NCI-H2227 (cell line): ENCODE data around the gene PTPRQ.
A peak's percentile ranks its signal among the peaks of the same experiment; 100 is the strongest.
"Not testable (repeated sequence)": the region's sequence is repeated elsewhere in the genome, so short reads cannot be mapped to it uniquely, and the experiment has no call there.

Experiments used
- DNase-seq: peaks from one replicate; lab custom pipeline; 2025; ENCODE audit not compliant: unreplicated experiment; lab: John Stamatoyannopoulos, UW

The PTPRQ gene, protein sequence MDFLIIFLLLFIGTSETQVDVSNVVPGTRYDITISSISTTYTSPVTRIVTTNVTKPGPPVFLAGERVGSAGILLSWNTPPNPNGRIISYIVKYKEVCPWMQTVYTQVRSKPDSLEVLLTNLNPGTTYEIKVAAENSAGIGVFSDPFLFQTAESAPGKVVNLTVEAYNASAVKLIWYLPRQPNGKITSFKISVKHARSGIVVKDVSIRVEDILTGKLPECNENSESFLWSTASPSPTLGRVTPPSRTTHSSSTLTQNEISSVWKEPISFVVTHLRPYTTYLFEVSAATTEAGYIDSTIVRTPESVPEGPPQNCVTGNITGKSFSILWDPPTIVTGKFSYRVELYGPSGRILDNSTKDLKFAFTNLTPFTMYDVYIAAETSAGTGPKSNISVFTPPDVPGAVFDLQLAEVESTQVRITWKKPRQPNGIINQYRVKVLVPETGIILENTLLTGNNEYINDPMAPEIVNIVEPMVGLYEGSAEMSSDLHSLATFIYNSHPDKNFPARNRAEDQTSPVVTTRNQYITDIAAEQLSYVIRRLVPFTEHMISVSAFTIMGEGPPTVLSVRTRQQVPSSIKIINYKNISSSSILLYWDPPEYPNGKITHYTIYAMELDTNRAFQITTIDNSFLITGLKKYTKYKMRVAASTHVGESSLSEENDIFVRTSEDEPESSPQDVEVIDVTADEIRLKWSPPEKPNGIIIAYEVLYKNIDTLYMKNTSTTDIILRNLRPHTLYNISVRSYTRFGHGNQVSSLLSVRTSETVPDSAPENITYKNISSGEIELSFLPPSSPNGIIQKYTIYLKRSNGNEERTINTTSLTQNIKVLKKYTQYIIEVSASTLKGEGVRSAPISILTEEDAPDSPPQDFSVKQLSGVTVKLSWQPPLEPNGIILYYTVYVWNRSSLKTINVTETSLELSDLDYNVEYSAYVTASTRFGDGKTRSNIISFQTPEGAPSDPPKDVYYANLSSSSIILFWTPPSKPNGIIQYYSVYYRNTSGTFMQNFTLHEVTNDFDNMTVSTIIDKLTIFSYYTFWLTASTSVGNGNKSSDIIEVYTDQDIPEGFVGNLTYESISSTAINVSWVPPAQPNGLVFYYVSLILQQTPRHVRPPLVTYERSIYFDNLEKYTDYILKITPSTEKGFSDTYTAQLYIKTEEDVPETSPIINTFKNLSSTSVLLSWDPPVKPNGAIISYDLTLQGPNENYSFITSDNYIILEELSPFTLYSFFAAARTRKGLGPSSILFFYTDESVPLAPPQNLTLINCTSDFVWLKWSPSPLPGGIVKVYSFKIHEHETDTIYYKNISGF (N-terminal part only)

DNA sequence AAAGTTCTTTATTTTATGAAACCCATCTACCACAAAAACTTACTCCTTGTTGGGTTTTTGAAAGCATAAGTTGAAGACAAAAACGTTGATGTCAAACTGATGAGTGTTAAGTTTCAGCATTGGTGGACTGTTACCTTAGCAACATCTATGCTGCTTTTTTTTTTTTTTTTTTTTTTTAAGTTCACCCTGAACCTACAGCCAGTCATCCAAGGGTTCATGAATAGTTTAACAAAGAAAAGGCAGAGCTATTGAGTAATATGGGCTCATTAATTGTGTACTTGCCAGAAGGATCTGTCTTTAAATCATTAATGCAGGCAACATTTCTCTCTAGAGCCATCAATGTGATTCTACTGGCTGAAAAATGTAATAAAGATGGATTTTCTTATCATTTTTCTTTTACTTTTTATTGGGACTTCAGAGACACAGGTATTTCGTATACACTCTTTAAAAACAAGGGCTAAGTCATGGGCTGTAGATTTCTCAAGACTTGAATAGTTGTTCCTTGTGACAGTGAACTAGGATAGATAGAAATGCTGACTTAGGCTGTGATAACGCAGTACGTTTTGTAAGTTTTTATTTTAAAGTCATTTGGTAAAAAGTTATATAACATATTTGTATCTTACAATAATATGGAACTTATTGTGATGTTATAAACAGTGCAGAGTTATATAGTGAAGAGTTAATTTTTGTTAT is at the start of gene PTPRQ:
PTPRQ (plus strand) TSS at position 262 of the 693 bp plus-strand sequence; CDS start at position 373, 111 bp downstream.
- DNase-seq, result no peak

DNA sequence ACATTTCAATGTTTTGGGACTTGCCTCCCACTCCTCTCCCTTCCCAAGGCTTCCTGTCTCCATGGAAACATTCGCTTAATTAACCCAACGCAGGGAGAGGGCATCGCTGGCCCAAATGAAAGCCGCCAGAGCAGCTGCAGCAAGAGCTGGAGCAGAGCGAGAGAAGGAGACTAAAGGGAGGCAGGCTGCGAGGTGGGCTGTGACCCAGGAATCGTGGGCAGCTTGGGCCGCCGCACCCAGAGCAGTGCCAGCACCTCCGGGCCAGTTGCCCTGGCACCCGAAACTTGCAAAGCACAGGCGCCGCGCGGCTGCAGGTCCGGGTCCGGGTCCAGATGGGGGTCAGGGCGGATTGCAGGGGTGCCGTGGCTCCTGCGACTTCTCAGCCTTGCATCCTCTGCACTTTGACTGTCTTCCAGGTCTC is 43.5 kb upstream of the PTPRQ start:
- DNase-seq, result peak; percentile 58

DNA sequence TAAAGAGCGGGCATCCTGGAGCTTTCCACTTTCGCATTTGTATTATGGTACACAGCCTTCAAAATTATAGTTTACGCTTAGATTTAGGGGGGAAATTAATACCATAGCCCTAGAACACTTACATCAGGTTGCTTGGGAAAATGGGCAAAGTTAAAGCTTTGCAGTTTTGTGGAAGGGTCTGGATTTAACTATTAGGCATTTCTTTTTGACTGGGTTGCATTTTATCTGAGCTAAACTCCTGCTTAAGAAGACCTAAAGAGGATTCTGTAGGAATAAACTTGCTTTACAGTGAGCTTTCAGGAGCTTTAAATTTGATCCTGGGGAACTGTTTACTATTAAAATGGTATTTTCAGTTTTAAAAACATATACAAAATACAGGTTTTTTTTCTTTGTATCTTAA is 42.8 kb upstream of the PTPRQ start:
- DNase-seq, result peak; percentile 29

DNA sequence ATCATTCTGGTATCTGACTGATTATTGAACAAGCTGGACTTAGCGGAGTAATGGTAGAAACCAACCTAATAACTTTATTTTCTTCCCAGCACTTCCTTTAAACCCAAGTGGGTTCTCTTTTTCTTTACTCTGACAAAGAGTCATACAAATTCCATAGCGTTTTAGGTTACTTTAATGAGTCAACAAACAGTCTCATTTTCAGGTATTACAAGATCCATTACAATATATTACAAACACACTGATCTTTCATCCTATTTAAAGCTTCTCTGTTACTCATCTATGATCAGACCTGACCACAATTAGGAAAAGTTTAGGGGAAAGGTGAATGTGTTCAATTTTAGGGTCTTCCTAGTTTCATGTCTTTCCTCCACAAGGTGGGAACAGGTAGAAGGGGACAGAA is 39.4 kb upstream of the PTPRQ start:
- DNase-seq, result no peak

DNA sequence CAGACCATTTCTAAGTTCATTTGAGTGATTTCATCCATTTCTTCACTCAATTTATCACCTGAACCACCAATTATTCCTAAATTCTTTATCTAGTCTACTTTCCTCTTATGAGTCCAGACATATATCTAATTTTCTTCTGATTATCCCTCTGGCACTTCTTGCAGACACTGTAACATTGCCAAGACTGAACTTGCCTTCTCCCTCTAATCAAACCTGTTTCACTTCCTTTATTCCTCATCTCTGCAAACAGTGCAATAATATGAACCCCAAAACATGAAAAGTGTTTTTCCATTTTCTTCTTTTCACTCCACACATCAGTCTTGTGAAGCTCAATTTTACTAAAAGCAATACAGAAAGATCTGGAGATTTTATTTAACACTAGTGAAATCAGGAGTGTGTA is 37.8 kb upstream of the PTPRQ start:
- no peak for DNase-seq

DNA sequence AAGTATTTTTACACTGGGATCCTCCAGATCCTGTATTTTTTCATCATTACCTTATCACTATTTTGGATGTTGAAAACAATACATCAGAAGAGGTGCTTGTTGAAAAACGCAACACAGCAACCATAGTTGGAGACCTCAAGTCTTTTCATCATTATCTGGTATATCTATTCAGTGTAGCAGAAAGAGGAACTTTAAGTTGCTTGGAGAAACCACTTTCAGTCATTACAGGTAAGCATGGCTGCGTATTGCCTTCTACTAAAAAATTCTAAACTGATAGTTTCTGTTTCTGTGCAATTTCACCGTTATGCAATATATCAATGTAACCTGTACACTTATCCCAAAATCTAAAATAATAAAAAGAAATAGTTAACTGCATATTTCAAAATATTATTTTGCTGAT is 32.2 kb upstream of the PTPRQ start:
- no peak for DNase-seq

DNA sequence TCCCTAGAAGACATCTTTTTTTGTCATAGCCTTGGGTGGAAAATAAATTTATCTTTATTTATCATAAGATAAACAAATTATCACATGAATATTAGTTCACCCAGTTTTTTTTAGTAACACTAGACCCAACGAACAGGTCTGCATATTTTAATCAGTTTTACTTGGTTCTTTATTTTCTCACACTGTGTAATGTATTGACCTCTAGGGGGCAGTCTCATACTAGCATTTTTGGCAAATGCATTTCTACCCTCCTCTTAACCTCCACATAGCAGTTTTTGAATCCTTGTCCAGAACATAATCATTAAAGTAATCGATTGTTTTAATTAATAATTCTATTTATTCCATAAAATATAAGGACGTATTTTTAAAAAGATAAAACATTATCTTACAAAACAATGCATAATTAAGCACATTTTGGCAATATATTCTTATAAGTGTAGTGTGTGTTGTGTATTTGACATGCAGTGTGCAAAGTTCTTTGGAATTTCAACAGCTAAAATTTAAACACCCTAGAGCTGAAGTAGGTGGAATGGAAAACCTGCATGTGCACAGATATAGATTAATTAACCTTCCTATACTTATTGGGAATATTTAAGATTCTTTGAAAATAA is 31.6 kb upstream of the PTPRQ start:
- DNase-seq, result peak; percentile 68

DNA sequence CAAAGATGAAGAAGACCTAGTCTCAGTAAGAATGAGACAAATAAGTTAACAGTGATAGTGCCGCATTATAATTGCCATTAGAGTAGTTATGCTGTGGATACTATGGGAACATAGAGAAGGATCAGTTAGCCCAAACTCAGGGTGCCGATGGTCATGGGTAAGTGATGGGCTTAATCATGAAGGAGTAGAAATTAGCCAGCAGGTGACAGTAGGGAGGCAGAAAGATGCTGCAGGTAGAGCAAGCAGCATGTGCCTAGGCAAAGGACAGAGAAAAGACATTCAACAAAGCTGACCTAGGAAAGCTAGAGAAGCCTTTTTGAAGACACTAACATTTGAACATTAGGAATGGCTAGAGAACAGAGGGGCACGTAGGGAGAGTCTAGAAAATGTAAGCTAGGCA is 30.6 kb upstream of the PTPRQ start:
- DNase-seq, result no peak

DNA sequence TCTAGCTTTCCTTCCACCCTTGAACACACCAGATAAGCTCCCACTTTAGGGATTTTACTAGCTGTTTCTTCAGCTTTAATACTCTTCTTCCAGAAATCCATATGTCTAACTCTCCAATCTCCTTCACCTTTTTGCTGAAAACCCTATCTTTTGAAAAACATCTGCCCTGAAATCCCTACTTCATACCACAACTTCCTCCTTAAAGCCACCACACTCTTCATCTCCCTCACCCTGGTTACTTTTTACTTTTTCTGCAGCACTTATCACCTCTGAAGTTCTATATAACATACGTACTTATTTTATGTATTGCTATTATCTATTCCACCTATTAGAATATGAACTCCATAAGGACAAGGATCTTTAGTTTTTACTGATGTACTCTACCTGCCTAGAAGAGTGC is 28.6 kb upstream of the PTPRQ start:
- DNase-seq, result no peak

DNA sequence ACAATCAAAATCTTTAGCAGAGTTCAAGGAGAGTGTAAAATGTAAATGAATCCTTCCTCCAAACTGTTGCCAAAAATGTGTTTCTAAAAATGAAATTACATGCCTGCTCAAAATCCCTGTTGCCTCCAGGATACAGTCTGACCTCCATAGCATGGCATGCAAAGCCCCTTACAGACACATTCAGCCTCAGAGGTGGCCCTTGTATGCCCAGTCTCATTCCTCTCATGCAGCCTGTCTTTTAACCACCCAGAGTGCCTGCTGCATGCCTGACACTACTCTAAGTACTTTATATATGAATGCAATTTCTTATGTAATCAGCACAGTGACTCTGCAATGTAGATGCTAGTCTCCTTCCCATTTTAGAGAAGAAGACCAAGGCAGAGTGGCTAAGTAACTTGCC is 24.4 kb upstream of the PTPRQ start:
- no peak for DNase-seq

DNA sequence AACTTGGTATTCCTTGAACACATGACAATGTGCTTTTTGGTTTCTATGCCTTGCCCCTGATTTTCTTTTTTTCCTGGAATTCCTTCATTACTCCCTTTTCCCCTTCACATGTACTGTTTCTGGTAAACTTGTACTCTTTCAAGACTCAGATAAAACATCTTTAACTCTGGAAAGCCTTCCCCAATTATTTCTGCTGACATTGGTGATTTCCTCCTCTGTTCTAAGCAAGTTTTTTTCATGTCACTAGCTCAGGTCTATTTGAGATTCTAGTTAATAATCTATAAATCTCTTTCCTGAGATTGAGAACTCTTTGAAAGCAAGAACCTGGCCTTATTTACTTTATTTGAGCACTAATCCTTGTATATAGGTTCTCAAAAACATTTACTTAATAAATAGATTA is 24.0 kb upstream of the PTPRQ start:
- DNase-seq, result no peak

DNA sequence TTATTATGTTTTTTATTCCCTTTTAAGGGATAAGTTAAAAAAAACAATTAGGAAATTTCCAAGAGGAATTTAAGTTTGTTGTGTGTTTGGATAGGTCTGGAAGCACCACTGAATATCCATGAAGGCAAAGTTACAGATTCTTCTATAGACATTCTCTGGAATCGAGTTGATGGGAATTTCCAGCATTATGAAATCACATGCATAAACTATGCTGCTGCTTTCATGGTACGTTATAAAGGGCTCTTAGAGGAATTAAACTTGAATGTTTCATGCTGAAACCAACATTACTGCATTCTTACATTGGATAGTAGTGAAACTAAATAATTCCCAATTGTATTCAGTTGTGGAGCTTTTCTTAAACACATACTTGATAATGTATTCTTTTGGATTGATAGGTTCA is 21.5 kb upstream of the PTPRQ start:
- no peak for DNase-seq

DNA sequence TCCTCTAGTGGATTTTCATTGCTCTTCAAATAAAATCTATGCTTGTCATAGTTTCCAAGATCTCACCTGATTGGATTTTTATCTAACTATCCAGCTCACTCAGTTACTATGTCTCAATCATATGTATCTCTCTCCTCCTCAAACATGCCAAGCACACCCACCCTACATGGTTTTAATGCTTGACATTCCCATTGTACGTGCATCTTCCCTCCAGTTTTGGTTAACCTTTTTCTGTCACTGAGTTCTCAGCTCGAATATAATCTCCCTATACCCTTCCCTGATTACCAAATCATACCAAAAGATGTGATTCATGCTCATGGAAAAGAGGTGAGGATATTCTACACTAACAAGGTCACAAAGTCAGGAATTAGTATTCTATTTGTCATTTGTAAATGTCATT is 12.0 kb upstream of the PTPRQ start:
- no peak for DNase-seq

DNA sequence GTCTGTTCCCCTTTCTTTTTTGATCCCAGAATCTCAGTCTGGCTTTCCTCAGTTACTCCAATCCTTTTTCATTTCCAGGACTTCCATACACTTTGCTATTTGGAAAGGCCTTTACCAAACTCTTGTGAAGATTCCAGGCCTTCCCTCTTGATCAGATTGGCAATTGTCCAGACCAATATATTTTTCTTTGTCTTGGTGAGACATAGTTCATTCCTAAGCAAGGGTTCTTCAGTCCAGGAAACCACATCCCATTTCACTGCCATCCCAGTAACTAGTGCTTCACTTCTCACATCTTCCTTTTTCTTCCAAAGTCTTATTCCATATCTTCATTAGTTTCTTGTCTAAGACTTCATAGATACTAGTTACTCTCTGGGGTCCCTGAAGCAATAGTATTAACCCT is 2.1 kb upstream of the PTPRQ start:
- DNase-seq, result no peak

DNA sequence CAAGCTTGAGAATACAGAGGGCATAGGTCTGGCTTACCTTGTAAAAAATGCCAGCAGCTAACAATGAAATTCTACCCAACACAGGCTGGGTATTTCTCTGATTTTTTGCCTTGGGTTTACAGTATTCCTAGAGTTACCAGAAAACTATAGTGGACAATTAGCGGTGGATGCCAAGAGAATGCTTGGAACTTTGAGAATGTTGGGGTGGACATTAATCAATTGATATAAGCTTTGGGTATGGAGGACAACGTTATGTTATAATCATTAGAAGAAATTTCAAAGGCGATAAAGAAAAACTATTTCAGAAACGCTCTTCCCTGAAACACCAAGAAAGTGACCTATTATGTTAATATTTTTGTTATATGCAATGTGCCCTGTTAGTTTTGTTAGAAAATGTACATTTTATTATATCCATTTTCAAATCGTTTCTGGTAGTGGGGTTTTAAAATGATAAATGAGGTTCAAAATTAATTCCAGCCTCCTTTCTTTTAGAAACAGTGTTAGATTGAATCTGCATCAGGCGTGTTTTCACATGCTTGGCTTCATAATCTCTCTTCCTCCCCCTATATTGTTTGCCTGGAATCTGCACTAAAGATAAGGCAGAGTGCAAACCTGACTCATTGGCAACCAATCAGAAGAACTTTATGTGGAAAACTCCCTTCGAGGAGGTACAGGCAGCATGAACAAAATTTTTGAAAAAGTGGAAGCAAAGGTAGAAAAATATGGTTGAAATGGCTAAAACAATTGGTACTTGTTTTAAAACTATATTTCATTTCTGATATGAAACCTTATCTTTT is 1.4 kb upstream of the PTPRQ start:
- DNase-seq, result no peak

DNA sequence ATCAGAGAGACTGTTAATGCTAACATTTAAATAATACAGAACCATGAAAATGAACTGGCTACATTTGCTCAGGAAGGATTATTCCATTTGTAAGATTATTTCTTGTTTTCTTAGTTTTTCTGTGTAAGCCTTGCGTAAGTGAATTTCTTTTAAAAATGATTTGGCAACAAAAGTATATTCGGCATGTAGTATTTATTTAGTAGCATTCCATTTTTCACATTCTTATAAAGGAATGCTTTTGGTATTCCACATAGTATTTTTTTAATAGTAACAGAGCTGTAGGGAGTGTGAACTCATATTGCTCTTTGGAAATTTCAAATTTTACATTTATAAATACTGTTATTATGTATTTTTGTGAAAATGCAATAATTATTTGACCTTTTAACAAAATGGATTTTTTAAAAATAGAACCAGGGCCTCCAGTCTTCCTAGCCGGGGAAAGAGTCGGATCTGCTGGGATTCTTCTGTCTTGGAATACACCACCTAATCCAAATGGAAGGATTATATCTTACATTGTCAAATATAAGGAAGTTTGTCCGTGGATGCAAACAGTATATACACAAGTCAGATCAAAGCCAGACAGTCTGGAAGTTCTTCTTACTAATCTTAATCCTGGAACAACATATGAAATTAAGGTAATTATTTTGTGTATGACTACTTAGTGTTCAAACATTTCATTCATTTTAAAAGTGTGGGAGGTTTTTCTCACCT is 1.2 kb downstream of the PTPRQ start:
- no peak for DNase-seq

DNA sequence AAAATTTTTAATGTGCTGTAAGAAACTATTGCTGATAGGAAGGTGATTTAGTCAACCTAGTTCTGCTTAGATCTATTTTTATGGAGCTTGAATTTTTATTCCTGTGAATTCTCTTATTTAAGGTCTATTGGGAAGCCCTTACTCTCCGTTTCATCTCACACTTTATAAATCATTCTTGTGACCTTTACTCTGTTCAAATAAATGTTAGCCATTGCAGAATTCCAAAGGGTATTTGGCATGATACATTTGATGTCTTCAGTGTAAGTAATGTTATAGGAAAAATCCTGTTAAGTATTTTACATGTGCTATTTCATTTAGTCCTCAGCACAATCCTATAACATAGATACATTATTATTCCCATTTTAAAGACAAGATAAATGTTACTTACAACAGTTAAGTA is 12.5 kb downstream of the PTPRQ start:
- no peak for DNase-seq

DNA sequence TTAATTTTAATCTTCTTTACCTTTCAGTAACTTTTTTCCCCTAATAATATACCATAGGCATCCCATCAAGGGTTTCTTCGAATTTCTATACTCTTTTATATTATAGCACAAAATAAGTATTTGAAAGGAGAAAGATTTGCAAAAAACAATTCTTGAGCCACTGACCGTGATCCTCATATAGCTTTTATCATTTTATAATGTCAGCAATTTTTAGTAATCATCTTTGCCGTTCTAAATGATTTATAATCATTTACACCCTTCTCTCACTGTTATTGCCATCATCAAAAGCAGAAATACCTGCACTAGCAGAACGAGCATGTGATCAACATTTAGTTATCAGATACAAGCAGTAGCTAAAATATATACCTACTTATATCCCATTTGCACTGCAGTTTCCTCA is 16.9 kb downstream of the PTPRQ start:
- no peak for DNase-seq

DNA sequence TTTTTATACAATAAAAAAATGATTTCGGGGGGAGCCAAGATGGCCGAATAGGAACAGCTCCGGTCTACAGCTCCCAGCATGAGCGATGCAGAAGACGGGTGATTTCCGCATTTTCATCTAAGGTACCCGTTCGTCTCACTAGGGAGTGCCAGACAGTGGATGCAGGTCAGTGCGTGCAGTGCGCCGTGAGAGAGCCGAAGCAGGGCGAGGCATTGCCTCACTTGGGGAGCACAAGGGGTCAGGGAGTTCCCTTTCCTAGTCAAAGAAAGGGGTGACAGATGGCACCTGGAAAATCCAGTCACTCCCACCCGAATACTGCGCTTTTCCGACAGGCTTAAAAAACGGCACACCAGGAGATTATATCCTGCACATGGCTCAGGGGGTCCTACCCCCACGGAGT is 17.8 kb downstream of the PTPRQ start:
- DNase-seq, result not testable (repeated sequence)
